ENCODE measurements around the gene PRDM16. TPM values are rescaled to one million over a fixed set of nuclear protein-coding genes. Genes with fewer than 3 reads are reported as not detected.

Gene PRDM16
- total RNA-seq, 1 experiment from 2014 or later, result 1.4 TPM

DNA sequence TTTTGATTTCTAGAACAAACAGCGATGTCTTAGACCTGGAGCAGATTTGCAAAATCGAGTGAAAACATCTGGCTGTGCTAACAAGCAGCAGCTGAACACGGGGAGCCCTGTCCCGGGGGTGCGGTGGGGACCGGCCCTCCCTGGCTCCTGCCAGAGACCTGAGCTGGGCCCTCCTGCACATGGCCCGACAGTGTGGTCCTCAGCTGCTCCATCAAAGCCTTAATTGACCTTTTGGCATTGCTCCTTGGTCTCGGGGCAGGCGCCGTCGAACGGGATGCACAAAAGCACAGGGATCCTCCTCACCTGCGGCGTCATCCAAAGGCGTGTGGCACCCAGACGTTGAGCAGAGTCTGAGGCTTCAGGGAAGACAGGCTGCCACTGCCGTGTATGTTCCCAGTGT lies 73.2 kb downstream of the PRDM16 start:
- Histone ChIP-seq H3K27ac (no peak overlapping the region), H3K4me1 (no peaks in the 10 kb centered on the region), H3K9me3 (replicated peaks) (no peaks in the 10 kb centered on the region), H3K4me3 (no peak overlapping the region), H3K27me3 (no peaks in the 10 kb centered on the region), H3K36me3 (no peaks in the 10 kb centered on the region)
- no peak for DNase-seq

DNA sequence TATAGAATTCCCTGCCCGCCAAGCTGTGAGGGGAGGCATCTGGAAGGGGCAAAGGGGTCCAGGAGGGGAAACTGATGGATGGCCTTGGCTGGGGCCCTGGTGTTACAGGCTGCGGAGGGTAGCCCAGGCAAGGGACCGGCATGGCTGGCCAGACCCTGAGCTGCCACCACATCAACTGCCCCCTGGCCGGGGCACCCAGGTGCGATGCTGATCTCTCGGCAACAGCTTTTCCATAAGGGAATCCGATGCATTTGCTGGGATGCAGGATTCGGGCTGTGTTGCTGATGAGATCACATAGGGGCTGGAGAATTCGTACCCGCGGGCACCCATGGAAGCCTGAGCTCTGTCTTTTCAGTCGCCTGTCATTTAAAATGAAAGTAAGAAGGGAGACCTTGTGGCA lies 73.7 kb downstream of the PRDM16 start:
- no peak for DNase-seq
- Histone ChIP-seq H3K4me3 (no peak overlapping the region), H3K9me3 (replicated peaks) (no peaks in the 10 kb centered on the region), H3K27me3 (no peaks in the 10 kb centered on the region), H3K36me3 (no peaks in the 10 kb centered on the region), H3K4me1 (no peaks in the 10 kb centered on the region), H3K27ac (no peak overlapping the region)

DNA sequence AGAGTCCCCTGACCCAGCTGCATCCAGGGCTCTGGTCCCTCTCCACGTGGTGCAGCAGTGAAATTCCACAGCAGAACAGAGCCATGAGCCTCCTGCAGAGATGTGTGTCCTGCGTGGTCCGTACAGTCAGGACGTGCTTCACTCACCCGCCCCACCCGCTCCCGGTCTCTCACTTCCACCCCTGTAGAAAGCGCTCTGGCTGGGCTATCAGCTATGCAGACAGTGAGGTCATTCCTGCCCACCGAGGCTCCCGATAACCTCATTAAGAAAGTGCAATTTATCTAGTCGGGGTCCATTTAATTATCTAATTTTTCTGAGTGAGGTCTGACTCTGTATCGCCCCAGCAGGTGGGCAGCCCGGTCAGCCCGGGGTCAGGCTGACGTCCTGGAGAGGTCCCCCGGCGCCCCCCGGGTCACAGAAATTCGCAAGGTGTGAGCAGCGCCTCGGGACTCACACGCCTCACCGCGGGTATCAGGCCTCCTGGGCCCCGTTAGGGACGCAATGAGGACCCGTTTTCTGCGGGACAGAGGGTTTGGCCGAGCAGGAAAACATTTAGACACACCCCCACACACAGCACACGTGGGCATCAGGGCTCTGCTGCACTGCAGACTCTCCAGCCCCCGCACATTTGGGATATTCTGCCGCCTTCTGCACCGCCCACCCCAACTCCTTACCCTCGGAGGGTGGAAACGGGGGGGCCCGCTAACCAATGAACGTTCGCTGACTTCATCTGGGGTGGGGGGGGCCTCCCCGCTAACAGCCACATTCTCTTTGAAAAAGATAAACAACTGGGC lies 76.7 kb downstream of the PRDM16 start:
- H3K36me3 ChIP-seq, result no peaks in the 10 kb centered on the region
- no peaks in the 10 kb centered on the region for H3K9me3 ChIP-seq (replicated peaks)
- H3K4me1 ChIP-seq, result no peaks in the 10 kb centered on the region
- H3K4me3 ChIP-seq, result no peak overlapping the region
- H3K27ac ChIP-seq, result no peak overlapping the region
- no peak for DNase-seq
- H3K27me3 ChIP-seq, result no peaks in the 10 kb centered on the region

- Histone ChIP-seq H3K4me1 (no peaks in the 10 kb centered on the region), H3K27ac (no peak overlapping the region), H3K4me3 (no peak overlapping the region), H3K36me3 (no peaks in the 10 kb centered on the region), H3K27me3 (no peaks in the 10 kb centered on the region), H3K9me3 (replicated peaks) (no peaks in the 10 kb centered on the region)
- DNase-seq, result no peak
Measured at GRCh38 chr1:3146458-3146857, 77.5 kb downstream of the PRDM16 start.

GRCh38 chr1:3146907-3147306 lies 77.9 kb downstream of the PRDM16 start:
- Histone ChIP-seq H3K27ac (no peak overlapping the region), H3K36me3 (no peaks in the 10 kb centered on the region), H3K27me3 (no peaks in the 10 kb centered on the region; the same call in 1 of the 2 replicates), H3K4me3 (no peak overlapping the region), H3K9me3 (replicated peaks) (no peaks in the 10 kb centered on the region), H3K4me1 (no peaks in the 10 kb centered on the region)
- no peak for DNase-seq

DNA sequence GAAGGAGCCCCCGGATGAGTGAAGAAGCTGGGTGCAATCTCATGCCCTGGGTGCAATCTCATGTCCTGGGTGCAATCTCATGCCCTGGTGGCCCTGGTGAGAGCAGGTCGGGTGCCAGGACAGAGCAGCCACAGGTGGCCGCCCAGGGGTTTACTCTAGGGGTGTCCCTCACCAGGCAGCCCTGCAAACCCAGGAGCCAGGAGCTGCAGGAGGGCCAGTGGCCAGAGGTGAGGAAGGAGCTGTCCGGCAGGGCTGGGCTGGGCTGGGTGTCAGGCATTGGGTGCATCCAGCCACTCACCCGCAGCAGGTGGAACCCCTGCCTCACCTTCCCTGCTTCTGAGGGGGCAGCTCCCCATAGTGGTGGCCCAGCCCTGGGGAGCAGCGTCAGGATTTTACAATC lies 79.2 kb downstream of the PRDM16 start:
- Histone ChIP-seq H3K27ac (no peak overlapping the region), H3K36me3 (no peaks in the 10 kb centered on the region)

GRCh38 chr1:3149277-3149676 lies 80.3 kb downstream of the PRDM16 start:
- Histone ChIP-seq H3K9me3 (replicated peaks) (no peaks in the 10 kb centered on the region), H3K4me3 (no peak overlapping the region), H3K36me3 (no peaks in the 10 kb centered on the region), H3K27ac (no peak overlapping the region), H3K4me1 (no peaks in the 10 kb centered on the region), H3K27me3 (no peaks in the 10 kb centered on the region; the same call in 1 of the 2 replicates)
- DNase-seq, result no peak

More for the DNA sequence above, 79.2 kb downstream of the PRDM16 start:
- Histone ChIP-seq H3K4me3 (no peak overlapping the region), H3K4me1 (no peaks in the 10 kb centered on the region), H3K27me3 (no peaks in the 10 kb centered on the region; the same call in 1 of the 2 replicates), H3K9me3 (replicated peaks) (no peaks in the 10 kb centered on the region)
- DNase-seq, result no peak

DNA sequence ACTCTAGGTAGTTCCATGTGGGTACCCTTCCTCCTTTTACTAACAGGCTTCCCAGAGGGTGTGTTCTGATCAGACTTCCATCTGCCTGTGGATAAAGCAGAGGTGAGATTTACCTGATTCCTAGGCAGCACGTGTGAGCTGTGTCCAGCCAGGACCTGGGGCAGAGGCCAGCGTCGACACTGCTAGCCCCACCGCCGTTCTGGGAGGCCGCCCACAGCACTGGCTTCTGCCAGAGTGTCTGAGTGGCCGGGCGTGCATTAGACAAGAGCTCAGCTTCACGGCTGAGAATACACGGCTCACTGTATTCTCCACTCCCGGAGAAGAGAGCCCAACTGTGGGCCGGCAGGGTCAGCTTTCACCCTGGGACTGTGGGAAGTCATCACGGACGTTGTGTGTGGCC lies 82.5 kb downstream of the PRDM16 start:
- no peaks in the 10 kb centered on the region for H3K9me3 ChIP-seq (replicated peaks)
- H3K27ac ChIP-seq, result no peak overlapping the region
- H3K36me3 ChIP-seq, result no peaks in the 10 kb centered on the region
- no peak overlapping the region for H3K4me3 ChIP-seq
- no peaks in the 10 kb centered on the region for H3K4me1 ChIP-seq
- no peak for DNase-seq
- peaks cover 5% of the 10 kb centered on the region; the same call in 1 of the 2 replicates for H3K27me3 ChIP-seq

GRCh38 chr1:3152143-3152542 lies 83.1 kb downstream of the PRDM16 start:
- Histone ChIP-seq H3K36me3 (no peaks in the 10 kb centered on the region), H3K27ac (no peak overlapping the region), H3K27me3 (peaks cover 5% of the 10 kb centered on the region; the same call in 1 of the 2 replicates), H3K4me3 (no peak overlapping the region), H3K4me1 (no peaks in the 10 kb centered on the region), H3K9me3 (replicated peaks) (no peaks in the 10 kb centered on the region)
- DNase-seq, result no peak

DNA sequence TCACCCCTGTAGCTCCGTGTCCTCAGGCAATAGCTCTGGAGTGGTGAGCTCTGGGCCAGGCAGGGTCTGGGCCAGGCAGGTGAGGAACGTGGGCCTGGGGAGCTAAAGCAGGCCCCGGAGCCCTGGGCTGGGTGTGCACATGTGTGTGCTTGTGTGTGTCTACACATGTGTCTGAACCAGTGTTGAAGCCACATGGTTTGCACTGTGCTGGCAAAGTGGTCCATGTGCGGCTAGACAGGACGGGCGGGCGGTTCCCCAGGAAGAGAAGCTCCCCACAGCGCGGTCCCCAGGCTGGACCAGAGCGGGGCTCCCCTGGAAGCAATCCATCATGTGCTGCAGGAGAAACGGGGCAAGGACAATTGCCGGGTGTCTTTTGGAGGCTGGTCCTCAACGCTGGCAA lies 84.2 kb downstream of the PRDM16 start:
- H3K27me3 ChIP-seq, result peaks cover 5% of the 10 kb centered on the region; the same call in 1 of the 2 replicates
- H3K4me1 ChIP-seq, result no peaks in the 10 kb centered on the region
- no peak for DNase-seq
- no peak overlapping the region for H3K27ac ChIP-seq
- H3K4me3 ChIP-seq, result no peak overlapping the region
- no peaks in the 10 kb centered on the region for H3K9me3 ChIP-seq (replicated peaks)
- no peaks in the 10 kb centered on the region for H3K36me3 ChIP-seq

GRCh38 chr1:3153902-3154795 lies 85.1 kb downstream of the PRDM16 start:
- peaks cover 5% of the 10 kb centered on the region; the same call in 1 of the 2 replicates for H3K27me3 ChIP-seq
- H3K4me3 ChIP-seq, result no peak overlapping the region
- H3K36me3 ChIP-seq, result no peaks in the 10 kb centered on the region
- H3K9me3 ChIP-seq (replicated peaks), result no peaks in the 10 kb centered on the region
- DNase-seq, result no peak
- H3K4me1 ChIP-seq, result no peaks in the 10 kb centered on the region
- H3K27ac ChIP-seq, result no peak overlapping the region

- H3K27ac ChIP-seq, result no peak overlapping the region
- H3K9me3 ChIP-seq (replicated peaks), result no peaks in the 10 kb centered on the region
- H3K36me3 ChIP-seq, result no peaks in the 10 kb centered on the region
- no peak for DNase-seq
- H3K27me3 ChIP-seq, result peaks cover 5% of the 10 kb centered on the region; the same call in 1 of the 2 replicates
- no peak overlapping the region for H3K4me3 ChIP-seq
- no peaks in the 10 kb centered on the region for H3K4me1 ChIP-seq
Measured at GRCh38 chr1:3155056-3155925, 86.3 kb downstream of the PRDM16 start.

GRCh38 chr1:3155926-3156220 lies 86.9 kb downstream of the PRDM16 start:
- Histone ChIP-seq H3K4me1 (no peaks in the 10 kb centered on the region), H3K27ac (no peak overlapping the region), H3K4me3 (no peak overlapping the region), H3K36me3 (no peaks in the 10 kb centered on the region), H3K27me3 (peaks cover 5% of the 10 kb centered on the region; the same call in 1 of the 2 replicates), H3K9me3 (replicated peaks) (no peaks in the 10 kb centered on the region)
- DNase-seq, result no peak

GRCh38 chr1:3156936-3157335 lies 87.9 kb downstream of the PRDM16 start:
- no peak for DNase-seq
- Histone ChIP-seq H3K4me1 (no peaks in the 10 kb centered on the region), H3K4me3 (no peak overlapping the region), H3K9me3 (replicated peaks) (no peaks in the 10 kb centered on the region), H3K27ac (no peak overlapping the region), H3K27me3 (peaks cover 5% of the 10 kb centered on the region; the same call in 1 of the 2 replicates), H3K36me3 (no peaks in the 10 kb centered on the region)
